Activated CD8-positive, alpha-beta memory T cell treated with anti-CD3 and anti-CD28 coated beads, Interleukin-2, amount 50 U/mL, for 24 hours (primary cell): Measurements from ENCODE around the gene CDYL2.
"Not testable (repeated sequence)": the region's sequence is repeated elsewhere in the genome, so short reads cannot be mapped to it uniquely, and the experiment has no call there.

Source experiments
- DNase-seq: peaks from one replicate; pipeline ENCODE4 v3.0.0-alpha.2; 2020; ENCODE audit errors: extremely low read depth

CDYL2 gene

DNA sequence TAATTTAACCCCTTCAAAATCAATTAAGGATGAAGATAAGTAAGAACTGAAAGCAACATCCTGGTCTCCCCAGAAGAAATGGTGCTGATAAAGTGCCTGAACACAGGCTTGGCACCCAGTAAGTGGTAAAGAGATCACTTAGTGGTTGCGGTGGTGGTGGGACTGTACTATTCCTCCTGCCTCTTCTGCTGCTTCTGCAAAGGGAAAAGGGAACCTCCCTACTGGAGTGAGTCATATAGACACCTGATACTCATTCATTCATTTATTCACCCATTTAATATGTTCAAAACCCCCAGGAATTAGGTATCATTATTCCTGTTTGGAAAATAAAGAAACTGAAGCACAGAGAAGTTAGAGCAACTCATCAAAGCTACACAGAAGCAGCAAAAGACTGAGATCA is 60.6 kb downstream of the CDYL2 start:
- no peak for DNase-seq

DNA sequence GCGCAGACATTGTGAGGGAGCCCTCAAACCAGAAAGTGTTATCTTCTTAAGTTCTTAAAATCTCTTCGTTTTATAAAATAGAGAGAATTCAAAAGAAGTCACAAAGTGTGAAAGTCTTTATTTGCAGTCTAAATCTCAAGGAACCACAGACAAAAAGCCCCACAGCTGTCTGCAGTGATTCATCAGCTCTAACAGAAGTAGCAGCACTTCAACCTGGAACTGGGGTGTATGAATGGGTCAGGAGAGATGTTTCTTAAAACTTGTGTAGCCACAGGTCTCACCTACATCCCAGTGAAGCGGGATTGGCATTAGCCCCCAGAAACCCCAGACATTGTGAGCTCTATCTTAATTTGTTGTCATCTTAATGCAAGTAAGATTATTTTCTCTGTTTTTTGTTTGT is 61.1 kb downstream of the CDYL2 start:
- no peak for DNase-seq

GRCh38 chr16:80742331-80742730 is 62.1 kb downstream of the CDYL2 start:
- no peak for DNase-seq

DNA sequence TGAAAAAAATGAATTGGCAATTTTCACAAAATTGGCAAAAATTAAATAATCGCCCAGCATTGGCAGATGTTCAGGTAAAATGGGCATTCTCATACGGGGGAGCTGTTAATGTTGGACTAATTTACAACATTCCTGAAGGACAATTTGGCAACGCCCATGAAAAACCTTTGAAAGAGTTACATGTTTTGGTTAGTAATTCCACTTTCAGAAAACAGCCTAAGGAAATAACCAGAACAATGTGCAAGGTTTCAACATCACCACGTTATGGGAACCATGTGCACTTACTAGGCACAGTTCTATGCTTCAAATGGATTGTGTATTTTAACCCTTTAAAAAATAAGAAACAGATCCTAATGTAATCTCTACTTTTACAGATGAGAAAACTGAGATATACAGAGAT is 62.7 kb downstream of the CDYL2 start:
- DNase-seq: no peak

DNA sequence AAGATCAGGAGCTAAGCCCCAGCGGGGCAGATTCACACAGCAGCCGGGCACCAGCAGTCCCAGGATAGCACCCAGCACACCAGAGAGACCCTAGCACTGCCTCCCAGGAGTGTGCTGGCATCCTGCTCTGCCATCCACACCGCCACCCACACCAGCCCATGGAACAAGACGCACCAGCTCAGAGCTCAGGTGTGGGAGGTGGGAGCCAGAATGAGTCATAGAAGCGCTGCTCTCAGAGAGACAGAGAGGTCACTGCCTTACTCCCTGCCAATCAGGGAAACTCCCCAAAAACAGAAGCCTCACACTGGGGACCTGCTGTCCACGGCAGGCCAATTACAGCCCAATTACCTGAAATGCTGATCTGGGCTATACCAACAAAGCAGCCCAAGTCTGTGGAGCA is 64.9 kb downstream of the CDYL2 start:
- DNase-seq: no peak

DNA sequence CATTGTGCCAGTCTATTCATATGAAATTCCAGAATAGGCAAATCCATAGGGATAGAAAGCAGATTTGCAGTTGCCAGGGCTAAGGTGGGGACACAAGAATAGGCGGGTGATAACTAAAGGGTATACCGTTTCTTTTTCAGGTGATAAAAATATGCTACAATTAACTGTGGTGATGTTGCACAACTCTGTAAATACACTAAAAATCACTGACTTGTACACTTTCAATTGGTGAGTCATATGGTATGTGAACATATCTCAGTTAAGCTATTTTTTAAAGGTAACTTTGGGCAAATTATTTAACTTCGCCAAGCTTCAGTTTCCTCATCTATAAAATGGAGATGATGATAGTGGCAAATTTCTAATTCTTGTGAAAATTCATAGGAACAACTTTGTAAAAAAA is 65.9 kb downstream of the CDYL2 start:
- DNase-seq: no peak

GRCh38 chr16:80735846-80736245 is 68.6 kb downstream of the CDYL2 start:
- no peak for DNase-seq

- DNase-seq: no peak
Observed at GRCh38 chr16:80733407-80733806, 71.0 kb downstream of the CDYL2 start.

- DNase-seq: no peak
Observed at GRCh38 chr16:80731915-80732314, 72.5 kb downstream of the CDYL2 start.

DNA sequence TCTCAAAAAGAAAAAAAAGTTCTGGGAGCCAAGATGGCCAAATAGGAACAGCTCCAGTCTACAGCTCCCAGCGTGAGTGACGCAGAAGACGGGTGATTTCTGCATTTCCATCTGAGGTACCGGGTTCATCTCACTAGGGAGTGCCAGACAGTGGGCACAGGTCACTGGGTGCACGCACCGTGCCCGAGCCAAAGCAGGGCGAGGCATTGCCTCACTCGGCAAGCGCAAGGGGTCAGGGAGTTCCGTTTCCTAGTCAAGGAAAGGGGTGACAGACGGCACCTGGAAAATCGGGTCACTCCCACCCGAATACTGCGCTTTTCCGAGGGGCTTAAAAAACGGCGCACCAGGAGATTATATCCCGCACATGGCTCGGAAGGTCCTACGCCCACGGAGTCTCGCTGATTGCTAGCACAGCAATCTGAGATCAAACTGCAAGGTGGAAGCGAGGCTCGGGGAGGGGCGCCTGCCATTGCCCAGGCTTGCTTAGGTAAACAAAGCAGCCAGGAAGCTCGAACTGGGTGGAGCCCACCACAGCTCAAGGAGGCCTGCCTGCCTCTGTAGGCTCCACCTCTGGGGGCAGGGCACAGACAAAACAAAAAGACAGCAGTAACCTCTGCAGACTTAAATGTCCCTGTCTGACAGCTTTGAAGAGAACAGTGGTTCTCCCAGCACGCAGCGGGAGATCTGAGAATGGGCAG is 77.2 kb downstream of the CDYL2 start:
- DNase-seq: not testable (repeated sequence)

DNA sequence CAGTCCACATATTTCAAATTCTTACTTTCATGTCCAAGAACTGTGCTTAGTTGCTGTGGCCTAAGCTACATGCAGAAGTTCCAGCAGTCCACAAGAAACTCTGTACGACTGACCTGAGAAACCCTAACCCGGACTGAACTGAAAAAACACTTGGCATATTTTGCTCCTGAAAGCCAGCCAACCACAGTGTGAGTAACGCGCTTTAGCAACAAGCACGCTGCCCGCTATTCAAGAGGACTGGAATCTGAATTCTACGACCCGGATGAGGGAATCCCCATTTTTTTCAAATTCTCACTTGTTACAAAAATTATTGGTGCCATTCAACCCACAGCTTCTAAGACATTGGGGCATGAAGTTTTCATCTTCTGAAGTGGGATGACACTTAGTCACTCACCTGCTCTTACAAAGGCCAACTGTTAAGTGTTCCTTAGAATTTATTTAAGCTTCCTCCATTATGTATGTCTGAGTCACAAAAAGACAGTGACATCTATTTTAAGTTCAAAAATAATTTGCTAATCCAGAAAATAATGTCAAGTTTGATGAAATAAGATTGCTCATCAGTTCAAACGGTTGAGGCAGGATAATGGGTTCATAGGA is 78.7 kb downstream of the CDYL2 start:
- no peak for DNase-seq

- DNase-seq: no peak
Observed at GRCh38 chr16:80723981-80724380, 80.4 kb downstream of the CDYL2 start.

DNA sequence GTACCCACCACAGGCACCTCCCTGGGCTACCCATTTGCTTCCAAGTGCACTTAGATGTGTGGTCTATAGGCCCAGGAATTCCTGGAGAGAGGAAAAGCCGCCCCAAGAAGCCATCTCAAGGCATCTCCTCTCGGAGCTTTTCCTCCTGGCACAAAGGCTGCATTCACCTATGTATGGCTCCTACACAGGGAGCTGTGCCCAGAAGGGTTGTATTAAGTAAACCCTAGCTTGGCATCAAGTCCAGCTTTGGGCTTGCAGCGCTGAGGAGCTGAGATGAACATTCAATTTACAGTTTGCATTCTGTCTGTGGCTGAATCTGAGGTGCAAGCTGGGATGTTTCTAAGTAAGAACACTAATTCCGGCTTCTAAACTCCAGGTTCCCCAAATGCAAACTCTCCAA is 81.3 kb downstream of the CDYL2 start:
- no peak for DNase-seq

- DNase-seq: no peak
Observed at GRCh38 chr16:80720804-80721371, 83.5 kb downstream of the CDYL2 start.

DNA sequence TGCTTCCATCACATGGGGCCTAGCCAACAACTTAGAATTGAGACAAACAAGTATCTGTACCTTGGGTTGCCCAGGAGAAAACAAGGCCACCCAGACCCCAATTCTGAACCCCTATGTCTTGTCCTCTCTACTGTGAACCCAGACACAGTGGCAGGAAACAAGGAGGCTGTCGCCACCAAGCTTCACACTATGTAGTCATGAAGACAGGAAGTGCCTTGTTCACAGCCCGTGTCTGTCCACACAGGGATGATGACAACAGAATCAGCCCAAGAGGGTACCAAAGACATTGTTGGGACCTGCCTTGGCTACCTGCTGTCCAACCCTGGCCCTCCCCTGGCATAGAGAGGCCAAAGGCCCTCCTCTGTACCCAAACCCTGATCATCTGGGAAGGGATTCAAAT is 84.8 kb downstream of the CDYL2 start:
- no peak for DNase-seq

GRCh38 chr16:80718480-80719220 is 85.7 kb downstream of the CDYL2 start:
- DNase-seq: no peak

DNA sequence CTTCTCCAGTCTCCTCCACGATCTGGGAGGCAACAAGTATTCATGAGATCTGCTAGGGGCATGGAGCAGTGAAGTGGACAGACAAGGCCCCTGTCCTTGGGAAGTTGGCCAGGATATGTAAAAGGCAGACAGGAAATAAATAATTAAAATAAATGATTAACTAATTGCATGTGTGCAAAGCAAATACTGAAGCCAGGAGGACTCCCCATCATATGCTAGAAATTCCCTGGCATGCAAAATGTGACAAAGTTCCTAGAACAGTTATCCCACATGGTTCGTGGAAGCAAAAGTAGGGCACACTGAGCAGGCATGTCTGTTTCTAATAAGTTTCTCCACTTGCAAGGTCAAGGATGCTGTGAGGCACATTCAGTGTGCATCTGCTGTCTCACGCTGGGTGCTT is 86.8 kb downstream of the CDYL2 start:
- no peak for DNase-seq

DNA sequence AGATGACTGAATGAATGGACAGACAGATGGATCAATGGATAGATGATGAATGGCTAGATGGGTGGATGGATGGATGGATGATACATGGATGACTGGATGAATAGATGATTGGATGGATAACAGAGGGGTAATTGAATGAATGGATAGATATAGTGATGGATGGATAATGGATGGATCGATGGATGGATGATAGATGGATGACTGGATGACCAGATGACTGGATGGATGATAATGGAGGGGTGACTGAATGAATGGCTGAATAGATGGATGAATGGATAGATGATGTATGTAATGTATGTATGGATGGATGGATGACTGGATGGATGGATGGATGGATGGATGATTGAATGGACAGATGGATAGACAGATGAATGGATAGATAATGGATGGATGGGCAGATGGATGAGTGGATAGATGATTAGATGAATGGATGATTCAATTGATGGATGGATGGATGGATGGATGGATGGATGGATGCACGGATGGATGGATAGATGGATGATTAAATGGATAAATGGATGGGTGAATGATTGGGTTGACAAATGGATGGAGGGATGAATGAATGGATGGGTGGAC is 87.7 kb downstream of the CDYL2 start:
- no peak for DNase-seq

- DNase-seq: no peak
Observed at GRCh38 chr16:80711406-80711805, 93.0 kb downstream of the CDYL2 start.

- DNase-seq: no peak
Observed at GRCh38 chr16:80710918-80711317, 93.5 kb downstream of the CDYL2 start.

GRCh38 chr16:80708823-80709222 is 95.6 kb downstream of the CDYL2 start:
- no peak for DNase-seq

GRCh38 chr16:80707686-80708085 is 96.7 kb downstream of the CDYL2 start:
- DNase-seq: no peak

GRCh38 chr16:80705596-80705995 is 98.8 kb downstream of the CDYL2 start:
- no peak for DNase-seq
